ENCODE data around the gene BHLHE40. TPM values are rescaled to one million over a fixed set of nuclear protein-coding genes. Genes with fewer than 3 reads are reported as not detected.

The BHLHE40 gene
- total and polyA plus RNA-seq, 2 of the 13 experiments (the other 11 are each of a cell fraction or from before 2014, with no cell fraction given) = 1.8 to 51.0 TPM

GRCh38 chr3:4988983-4989834 lies 10.0 kb downstream of the BHLHE40 start (continued):
- TF ChIP-seq ZBTB40 (IDR thresholded peaks at IDR 0.05) = no peak
- peak; percentile 63; the same call in 1 of the 2 replicates for TF ChIP-seq ZBTB40 (CRISPR knock-in tag; IDR thresholded peaks at IDR 0.05)
- 0 out of 2 replicates have a peak, but pooled peaks have one; percentile 30 for TF ChIP-seq SMYD3 (CRISPR knock-in tag; IDR thresholded peaks at IDR 0.05)
- no peak; the same call in 1 of the 2 replicates for TF ChIP-seq ZNF746 (CRISPR knock-in tag; IDR thresholded peaks at IDR 0.05)
- no peak for TF ChIP-seq SNAPC5 (CRISPR knock-in tag; IDR thresholded peaks at IDR 0.05; ENCODE audit: borderline replicate concordance)
- peak; percentile 75; the same call in 1 of the 2 replicates for TF ChIP-seq ATF5 (CRISPR knock-in tag; IDR thresholded peaks at IDR 0.05; ENCODE audit: low read depth)
- TF ChIP-seq ZNF143 (CRISPR knock-in tag; IDR thresholded peaks at IDR 0.05) = peak; percentile 68
- peak; percentile 61; the same call in 1 of the 2 replicates for TF ChIP-seq ZNF709 (CRISPR knock-in tag; IDR thresholded peaks at IDR 0.05)
- 0 out of 2 replicates have a peak, but pooled peaks have one; percentile 35 for TF ChIP-seq SNAPC2 (CRISPR knock-in tag; IDR thresholded peaks at IDR 0.05)
- TF ChIP-seq ZNF687 (CRISPR knock-in tag; IDR thresholded peaks at IDR 0.05) = peak; percentile 89
- 0 out of 2 replicates have a peak, but pooled peaks have one; percentile 43 for TF ChIP-seq NKX3-1 (CRISPR knock-in tag; IDR thresholded peaks at IDR 0.05)
- no peak for TF ChIP-seq TBL1XR1 (IDR thresholded peaks at IDR 0.05; ENCODE audit: borderline replicate concordance, low read length, partially characterized antibody)
- TF ChIP-seq AKAP8 (CRISPR knock-in tag; IDR thresholded peaks at IDR 0.05) = no peak
